GM21447 (cell line): ENCODE measurements around the gene ACOT8.
"Not testable (repeated sequence)": the region's sequence is repeated elsewhere in the genome, so short reads cannot be mapped to it uniquely, and the experiment has no call there.

Source experiments
- ATAC-seq: cut with Tn5 transposase; IDR thresholded peaks from one replicate; pipeline ENCODE4 v1.9.1; 2021; ENCODE audit not compliant: unreplicated experiment

The ACOT8 gene

GRCh38 chr20:45857114-45857881 lies at the start of gene ACOT8, which contains the start of gene ZSWIM3:
ACOT8 (minus strand) TSS chr20:45857392; CDS start chr20:45857315, 77 bp downstream.
ZSWIM3 (plus strand) TSS chr20:45857614; CDS start chr20:45857826, 212 bp downstream.
- peak; percentile 96 for ATAC-seq

GRCh38 chr20:45905505-45906079 lies 48.4 kb upstream of the ACOT8 start:
- no peak for ATAC-seq

GRCh38 chr20:45904583-45905504 lies 47.7 kb upstream of the ACOT8 start:
- ATAC-seq = no peak

- no peak for ATAC-seq
Observed at GRCh38 chr20:45902199-45902701, 45.1 kb upstream of the ACOT8 start.

GRCh38 chr20:45901332-45901731 lies 44.1 kb upstream of the ACOT8 start:
- not testable (repeated sequence) for ATAC-seq

- no peak for ATAC-seq
Observed at GRCh38 chr20:45899046-45899835, 42.0 kb upstream of the ACOT8 start.

- ATAC-seq = no peak
Observed at GRCh38 chr20:45898285-45898684, 41.1 kb upstream of the ACOT8 start.

GRCh38 chr20:45897692-45898091 lies 40.5 kb upstream of the ACOT8 start:
- no peak for ATAC-seq

GRCh38 chr20:45897289-45897688 lies 40.1 kb upstream of the ACOT8 start:
- no peak for ATAC-seq

- no peak for ATAC-seq
Observed at GRCh38 chr20:45896641-45897161, 39.5 kb upstream of the ACOT8 start.

- no peak for ATAC-seq
Observed at GRCh38 chr20:45894797-45895196, 37.6 kb upstream of the ACOT8 start.

- no peak for ATAC-seq
Observed at GRCh38 chr20:45893831-45894230, 36.6 kb upstream of the ACOT8 start.

GRCh38 chr20:45892828-45893500 lies 35.8 kb upstream of the ACOT8 start:
- ATAC-seq = no peak

GRCh38 chr20:45892049-45892825 lies 35.0 kb upstream of the ACOT8 start:
- no peak for ATAC-seq

GRCh38 chr20:45890985-45891983 lies 34.1 kb upstream of the ACOT8 start, which contains the start of the genes CTSA and NEURL2:
CTSA (plus strand) TSS chr20:45891335; CDS start chr20:45891569, 234 bp downstream.
NEURL2 (minus strand) TSS chr20:45891208; CDS start chr20:45890991, 217 bp downstream.
- peak; percentile 64 for ATAC-seq

GRCh38 chr20:45890077-45890984 lies 33.1 kb upstream of the ACOT8 start:
- ATAC-seq = peak; percentile 23
